Gastrocnemius medialis (tissue), 4 donors: ENCODE results near the gene VNN1.

Experiments used
- POLR2A ChIP-seq, 2 donors: fragments of 450-650 bp; IDR thresholded peaks; one replicate each; pipeline ENCODE4 v1.6.1; 2017; ENCODE audit warnings: antibody characterized with exemption in 2 of 2, mild to moderate bottlenecking in 2 of 2, moderate library complexity in 2 of 2
- TF ChIP-seq, protein P1 (sequence below), 5 experiments: fragments of 450-650 bp in 3 of 5; fragments of 200-600 bp in 2 of 5; sonication (generic) in 2 of 5; IDR thresholded peaks in 4 of 5; conservative IDR thresholded peaks in 1 of 5; 1 replicate in 4 of 5; 2 replicates in 1 of 5; pipeline ENCODE4 v1.5.1; 2016 to 2019; ENCODE audit warnings: antibody characterized with exemption in 5 of 5, mild to moderate bottlenecking in 3 of 5, moderate library complexity in 3 of 5

DNA sequence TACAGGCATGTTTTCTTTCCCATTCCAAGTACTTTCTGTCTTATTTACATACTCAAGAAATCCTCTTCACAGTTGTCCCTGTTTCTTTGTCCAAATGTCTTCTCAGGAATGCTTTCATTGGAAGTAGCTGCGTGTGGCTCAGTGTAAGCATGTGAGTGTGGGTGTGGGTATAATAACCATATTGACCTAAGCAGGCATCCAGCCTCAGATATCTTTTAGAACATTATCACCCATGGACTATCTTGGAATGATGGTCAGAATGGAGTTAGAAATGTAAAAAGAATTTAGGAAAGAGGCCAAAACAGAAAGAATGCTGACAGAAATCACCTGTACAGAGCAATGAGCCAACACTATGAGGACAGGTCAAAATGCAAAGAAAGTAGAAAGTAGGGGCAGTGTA lies 27.4 kb upstream of the VNN1 start:
- TF ChIP-seq, protein P1, sequence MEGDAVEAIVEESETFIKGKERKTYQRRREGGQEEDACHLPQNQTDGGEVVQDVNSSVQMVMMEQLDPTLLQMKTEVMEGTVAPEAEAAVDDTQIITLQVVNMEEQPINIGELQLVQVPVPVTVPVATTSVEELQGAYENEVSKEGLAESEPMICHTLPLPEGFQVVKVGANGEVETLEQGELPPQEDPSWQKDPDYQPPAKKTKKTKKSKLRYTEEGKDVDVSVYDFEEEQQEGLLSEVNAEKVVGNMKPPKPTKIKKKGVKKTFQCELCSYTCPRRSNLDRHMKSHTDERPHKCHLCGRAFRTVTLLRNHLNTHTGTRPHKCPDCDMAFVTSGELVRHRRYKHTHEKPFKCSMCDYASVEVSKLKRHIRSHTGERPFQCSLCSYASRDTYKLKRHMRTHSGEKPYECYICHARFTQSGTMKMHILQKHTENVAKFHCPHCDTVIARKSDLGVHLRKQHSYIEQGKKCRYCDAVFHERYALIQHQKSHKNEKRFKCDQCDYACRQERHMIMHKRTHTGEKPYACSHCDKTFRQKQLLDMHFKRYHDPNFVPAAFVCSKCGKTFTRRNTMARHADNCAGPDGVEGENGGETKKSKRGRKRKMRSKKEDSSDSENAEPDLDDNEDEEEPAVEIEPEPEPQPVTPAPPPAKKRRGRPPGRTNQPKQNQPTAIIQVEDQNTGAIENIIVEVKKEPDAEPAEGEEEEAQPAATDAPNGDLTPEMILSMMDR (IDR thresholded peaks at IDR 0.05 in 4 of 5, conservative IDR thresholded peaks at IDR 0.05 in 1 of 5), result no peak
- no peak for TF ChIP-seq POLR2A (IDR thresholded peaks at IDR 0.05)
